H1 (cell line): Measurements from ENCODE around the gene PDE4B. TPM values are rescaled to one million over a fixed set of nuclear protein-coding genes. Genes with fewer than 3 reads are reported as not detected.

Experiments
- CTCF ChIA-PET: fragments of 300-600 bp; sonication (Branson Sonifier 250); formaldehyde crosslinking; loops from one replicate; lab custom pipeline; 2021; ENCODE audit not compliant: partially characterized antibody; lab: Charles Lee
- POLR2A ChIA-PET: fragments of 300-600 bp; sonication (Branson Sonifier 250); formaldehyde crosslinking; loops from one replicate; lab custom pipeline; 2021; ENCODE audit warnings: inconsistent platforms; ENCODE audit not compliant: partially characterized antibody; lab: Charles Lee
- DNase-seq, 2 experiments: peaks; one replicate each; pipeline versions ENCODE4 v3.0.0 to v3.0.0-alpha.2; 2010 to 2022; ENCODE audit warnings: low spot score in 2 of 2, low read depth in 1 of 2, mixed read lengths in 1 of 2
- FAIRE-seq: peaks from 2 replicates; lab custom pipeline; 2011; peaks lifted over from hg19 to GRCh38; lab: Jason Lieb, UNC
- H2AFZ ChIP-seq: 2 replicates; pipeline ENCODE4 v1.8.1; 2012; ENCODE audit warnings: low read length, inconsistent platforms
- H2AK5ac ChIP-seq: 2 replicates; pipeline ENCODE4 v1.6.1; 2013; ENCODE audit warnings: low read depth, low read length
- H2BK120ac ChIP-seq: replicated peaks from 2 replicates; pipeline ENCODE3; 2013; ENCODE audit warnings: low read depth, low read length, inconsistent platforms
- H2BK12ac ChIP-seq: 2 replicates; pipeline ENCODE4 v1.6.1; 2013; ENCODE audit warnings: low read depth, low read length
- H2BK15ac ChIP-seq: 2 replicates; pipeline ENCODE4 v1.6.1; 2013; ENCODE audit warnings: low read length
- H2BK20ac ChIP-seq: 2 replicates; pipeline ENCODE4 v1.6.1; 2013; ENCODE audit warnings: low read length
- H2BK5ac ChIP-seq: 2 replicates; pipeline ENCODE4 v1.6.1; 2013; ENCODE audit warnings: low read depth, low read length
- H3K14ac ChIP-seq: 2 replicates; pipeline ENCODE4 v1.6.1; 2013; ENCODE audit warnings: inconsistent platforms; ENCODE audit not compliant: insufficient read length
- H3K18ac ChIP-seq: 2 replicates; pipeline ENCODE4 v1.6.1; 2013; ENCODE audit warnings: low read length; ENCODE audit errors: extremely low read depth
- H3K23ac ChIP-seq: 2 replicates; pipeline ENCODE4 v1.6.1; 2013; ENCODE audit warnings: inconsistent platforms; ENCODE audit not compliant: insufficient read length
- H3K23me2 ChIP-seq: 2 replicates; pipeline ENCODE4 v1.6.1; 2013; ENCODE audit warnings: low read depth, low read length
- H3K27ac ChIP-seq: 2 replicates; pipeline ENCODE4 v1.6.1; 2011; ENCODE audit warnings: low read depth, low read length, inconsistent platforms
- H3K27me3 ChIP-seq, 4 experiments: replicated peaks in 1 of 4; 1 replicate in 1 of 4; 2 replicates in 3 of 4; pipeline versions ENCODE4 v1.6.1 to v1.8.1; 2011 to 2013; ENCODE audit warnings: low read length in 3 of 4, mild to moderate bottlenecking in 3 of 4, inconsistent platforms in 2 of 4, mixed read lengths in 2 of 4, moderate library complexity in 1 of 4; ENCODE audit not compliant: control insufficient read depth in 3 of 4, insufficient read depth in 3 of 4; ENCODE audit errors: extremely low read depth in 1 of 4
- H3K36me3 ChIP-seq, 4 experiments: 2 replicates each; pipeline versions ENCODE4 v1.6.1 to v1.8.1; 2011 to 2013; ENCODE audit warnings: mild to moderate bottlenecking in 4 of 4, low read length in 3 of 4, moderate library complexity in 2 of 4, control low read depth in 1 of 4, inconsistent platforms in 1 of 4; ENCODE audit not compliant: insufficient read depth in 4 of 4, control insufficient read depth in 2 of 4
- H3K4ac ChIP-seq: replicated peaks from 2 replicates; pipeline ENCODE3; 2013; ENCODE audit warnings: low read length, low read depth, mixed read lengths, inconsistent platforms; ENCODE audit not compliant: insufficient read length
- H3K4me1 ChIP-seq, 4 experiments: replicated peaks in 1 of 4; 1 replicate in 1 of 4; 2 replicates in 3 of 4; pipeline versions ENCODE4 v1.6.1 to v1.8.1; 2011 to 2013; ENCODE audit warnings: low read length in 3 of 4, inconsistent platforms in 2 of 4, mixed read lengths in 1 of 4; ENCODE audit not compliant: insufficient read depth in 4 of 4, control insufficient read depth in 3 of 4
- H3K4me2 ChIP-seq, 2 experiments: 2 replicates each; pipeline versions ENCODE4 v1.6.1 to v1.8.1; 2011 to 2013; ENCODE audit warnings: low read depth in 2 of 2, low read length in 2 of 2, control low read depth in 1 of 2, inconsistent platforms in 1 of 2, mild to moderate bottlenecking in 1 of 2; ENCODE audit not compliant: insufficient read depth in 1 of 2
- H3K4me3 ChIP-seq, 4 experiments: fragments of 200-600, 300-600 bp in 1 of 4; sonication (generic), shearing (Covaris generic), sonication (Bioruptor Twin) in 1 of 4; 2 replicates each; pipeline versions ENCODE4 v1.5.1 to v1.8.1; 2011 to 2016; ENCODE audit warnings: low read length in 4 of 4, low read depth in 3 of 4, control low read depth in 2 of 4, inconsistent platforms in 2 of 4, mild to moderate bottlenecking in 2 of 4, mixed read lengths in 1 of 4, moderate library complexity in 1 of 4; ENCODE audit not compliant: insufficient read depth in 2 of 4; ENCODE audit errors: extremely low read depth in 1 of 4
- H3K56ac ChIP-seq: replicated peaks from 2 replicates; pipeline ENCODE3; 2013; ENCODE audit warnings: low read depth, mild to moderate bottlenecking, mixed read lengths, low read length, inconsistent platforms; ENCODE audit not compliant: insufficient read length
- H3K79me1 ChIP-seq: 2 replicates; pipeline ENCODE4 v1.6.1; 2013; ENCODE audit warnings: low read depth, low read length, control low read depth
- H3K79me2 ChIP-seq, 2 experiments: 2 replicates each; pipeline versions ENCODE4 v1.6.1 to v1.8.1; 2012 to 2013; ENCODE audit warnings: low read length in 2 of 2, mild to moderate bottlenecking in 2 of 2, inconsistent platforms in 1 of 2; ENCODE audit not compliant: insufficient read depth in 2 of 2, control insufficient read depth in 1 of 2
- H3K9ac ChIP-seq, 4 experiments: replicated peaks in 1 of 4; 1 replicate in 1 of 4; 2 replicates in 3 of 4; pipeline versions ENCODE4 v1.6.1 to v1.8.1; 2011 to 2013; ENCODE audit warnings: low read depth in 3 of 4, low read length in 3 of 4, control low read depth in 2 of 4, mild to moderate bottlenecking in 2 of 4, moderate library complexity in 2 of 4, inconsistent platforms in 1 of 4; ENCODE audit errors: extremely low read depth in 1 of 4
- H3K9me3 ChIP-seq, 2 experiments: 2 replicates each; pipeline versions ENCODE4 v1.6.1 to v1.8.1; 2012 to 2013; ENCODE audit warnings: mild to moderate bottlenecking in 2 of 2, moderate library complexity in 2 of 2, control low read depth in 1 of 2, inconsistent platforms in 1 of 2, low read depth in 1 of 2, low read length in 1 of 2, mixed read lengths in 1 of 2; ENCODE audit not compliant: insufficient read depth in 2 of 2
- H4K20me1 ChIP-seq, 2 experiments: replicated peaks in 1 of 2; 2 replicates each; pipeline versions ENCODE3 to v1.8.1; 2011 to 2013; ENCODE audit warnings: inconsistent platforms in 2 of 2, low read length in 2 of 2, mild to moderate bottlenecking in 1 of 2; ENCODE audit not compliant: insufficient read depth in 2 of 2, control insufficient read depth in 1 of 2
- H4K5ac ChIP-seq: 2 replicates; pipeline ENCODE4 v1.6.1; 2013; ENCODE audit warnings: low read length, low read depth, mixed read lengths, inconsistent platforms; ENCODE audit not compliant: insufficient read length
- H4K8ac ChIP-seq: 2 replicates; pipeline ENCODE4 v1.8.0; 2013; ENCODE audit warnings: mild to moderate bottlenecking, moderate library complexity, low read length, inconsistent platforms; ENCODE audit not compliant: insufficient read depth; ENCODE audit errors: extremely low read depth
- H4K91ac ChIP-seq: replicated peaks from 2 replicates; pipeline ENCODE3; 2013; ENCODE audit warnings: low read length, mixed read lengths, inconsistent platforms; ENCODE audit not compliant: insufficient read length
- CHD1 ChIP-seq: IDR thresholded peaks from 2 replicates; pipeline ENCODE4 v1.6.1; 2012; ENCODE audit warnings: low read depth, low read length, improper control_type of control experiment
- EZH2 ChIP-seq: fragments of 200-600 bp; sonication (generic); IDR thresholded peaks from 2 replicates; pipeline ENCODE4 v1.7.1; 2012; ENCODE audit warnings: low read depth, mild to moderate bottlenecking, moderate library complexity, low read length, inconsistent platforms; ENCODE audit not compliant: severe bottlenecking
- KDM5A ChIP-seq: fragments of 200-600 bp; IDR thresholded peaks from 2 replicates; pipeline ENCODE4 v1.7.1; 2012; ENCODE audit warnings: mild to moderate bottlenecking, low read length, inconsistent platforms, mixed read lengths
- SP4 ChIP-seq: IDR thresholded peaks from 2 replicates; pipeline ENCODE4 v1.6.1; 2012; ENCODE audit warnings: low read length, inconsistent platforms
- TEAD4 ChIP-seq: IDR thresholded peaks from 2 replicates; pipeline ENCODE4 v1.6.1; 2012; ENCODE audit warnings: low read depth, low read length, inconsistent platforms, mixed read lengths
- WGBS, 2 experiments: shearing (Covaris generic) in 1 of 2; methylation state at CpG; one replicate each; pipeline versions ENCODE4 v1.1.6 to v1.1.7; 2013 to 2015; ENCODE audit warnings: low lambda C conversion rate in 2 of 2, mixed read lengths in 2 of 2, inconsistent platforms in 1 of 2, low coverage in 1 of 2, missing lambda C conversion rate in 1 of 2; ENCODE audit not compliant: insufficient replicate concordance in 2 of 2, insufficient coverage in 1 of 2, insufficient read length in 1 of 2; ENCODE audit errors: extremely low coverage in 1 of 2, missing lambda C conversion rate in 1 of 2; 5-methylcytosine and 5-hydroxymethylcytosine counted together
- polyA plus RNA-seq, 7 experiments: library from polyadenylated mRNA; depleted of rRNA in 3 of 7; stranded (reverse) in 5 of 7; unstranded in 2 of 7; fragments of >200 nt in 5 of 7; fragments of 200-250 nt in 2 of 7; gene quantifications; 1 replicate in 5 of 7; 2 replicates in 1 of 7; 4 replicates in 1 of 7; pipeline versions ENCODE4 v1.2.1 to v1.2.3, GENCODE V29; 2011 to 2013; ENCODE audit warnings: missing spikeins in 2 of 7, mixed read lengths in 2 of 7
- total RNA-seq: library from RNA; stranded (reverse); fragmentation: NEBNext Ultra II Directional; extraction: Animal tissue kit (Norgen Biotek cat#: 25700); gene quantifications from 2 replicates; pipeline ENCODE4 v1.2.1, GENCODE V29; 2021

PDE4B gene
- total and polyA plus RNA-seq, 2 of the 8 experiments (the other 6 are each of a cell fraction or from before 2014, with no cell fraction given): 5.0 to 15.1 TPM

DNA sequence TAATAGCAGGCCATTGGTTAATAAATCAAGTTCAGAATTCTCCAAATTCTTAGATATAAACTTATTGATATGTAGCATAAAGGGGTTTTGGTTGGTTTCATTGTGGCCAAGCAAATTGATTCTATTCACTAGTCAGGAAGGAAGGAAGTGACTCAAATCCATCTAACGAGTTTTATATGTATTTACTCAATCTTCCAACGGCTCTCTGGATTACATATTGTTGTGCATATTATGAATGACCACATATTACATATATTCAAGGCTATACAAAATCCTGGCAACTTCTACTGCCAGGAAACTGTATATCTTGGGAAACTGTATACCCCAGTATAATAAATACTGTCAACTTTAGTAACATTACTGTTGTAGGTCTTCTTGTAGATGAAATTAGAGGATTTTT, 20.1 kb upstream of the PDE4B start:
- H4K91ac ChIP-seq: no peak overlapping the region

More for the DNA sequence above, 20.1 kb upstream of the PDE4B start:
- Histone ChIP-seq H2AK5ac (no peak overlapping the region), H3K27me3 (no peaks in the 10 kb centered on the region), H3K79me2 (no peaks in the 10 kb centered on the region), H3K18ac (no peak overlapping the region), H4K5ac (no peak overlapping the region), H2BK12ac (no peak overlapping the region), H2BK20ac (no peak overlapping the region), H3K4me2 (no peak overlapping the region), H2BK5ac (no peak overlapping the region), H3K4me3 (no peak overlapping the region), H3K56ac (no peak overlapping the region), H3K4ac (no peak overlapping the region), H3K14ac (no peak overlapping the region), H3K4me1 (no peaks in the 10 kb centered on the region), H3K9me3 (no peaks in the 10 kb centered on the region), H4K20me1 (no peaks in the 10 kb centered on the region), H3K23me2 (no peaks in the 10 kb centered on the region), H3K36me3 (no peaks in the 10 kb centered on the region), H3K27ac (no peak overlapping the region), H4K8ac (no peak overlapping the region), H2BK120ac (no peak overlapping the region), H2BK15ac (no peak overlapping the region), H3K23ac (no peak overlapping the region), H3K9ac (no peak overlapping the region), H3K79me1 (no peaks in the 10 kb centered on the region), H2AFZ (no peak overlapping the region)
- WGBS, 2 experiments: 81% methylated on average over 2 of the region's 2 CpGs; no CpG with 5 or more reads in 1 of the 2 experiments
- FAIRE-seq: no peak
- CTCF ChIA-PET: no interaction called here
- TF ChIP-seq EZH2 (no peak), TEAD4 (no peak), KDM5A (no peak), CHD1 (no peak), SP4 (no peak)
- POLR2A ChIA-PET: no interaction called here
- no peak for DNase-seq
